Stomach (tissue), 9 donors: Measurements from ENCODE around the gene GJB4. TPM values are rescaled to one million over a fixed set of nuclear protein-coding genes. Genes with fewer than 3 reads are reported as not detected.

Experiments used
- DNase-seq, 2 donors: peaks; one replicate each; pipeline versions ENCODE4 v3.0.0 to v3.0.0-alpha.2; 2013 to 2019
- H3K27ac ChIP-seq, 5 donors: fragments of 200-600 bp in 4 of 5; sonication (generic) in 4 of 5; one replicate each; pipeline ENCODE4 v1.5.1; 2013 to 2019; ENCODE audit warnings: mild to moderate bottlenecking in 1 of 5, moderate library complexity in 1 of 5
- H3K27me3 ChIP-seq, 3 donors: fragments of 200-600 bp; sonication (generic); one replicate each; pipeline ENCODE4 v1.5.1; 2017 to 2019; ENCODE audit warnings: mixed run types in 1 of 3
- H3K36me3 ChIP-seq, 4 donors: fragments of 200-600 bp; sonication (generic); 1 replicate in 3 of 4; 2 replicates in 1 of 4; pipeline ENCODE4 v1.5.1; 2016 to 2019
- H3K4me1 ChIP-seq, 4 donors: fragments of 200-600 bp; sonication (generic); one replicate each; pipeline ENCODE4 v1.5.1; 2016 to 2019
- H3K4me3 ChIP-seq, 4 donors: fragments of 200-600 bp; sonication (generic) in 3 of 4; one replicate each; pipeline ENCODE4 v1.5.1; 2016 to 2019; ENCODE audit warnings: mild to moderate bottlenecking in 1 of 4
- H3K9me3 ChIP-seq, 4 donors: fragments of 200-600 bp; sonication (generic); one replicate each; pipeline ENCODE4 v1.5.1; 2016 to 2019
- EP300 ChIP-seq: sonication (generic); formaldehyde crosslinking; IDR thresholded peaks from one replicate; pipeline ENCODE4 v1.6.1; 2017; ENCODE audit warnings: antibody characterized with exemption
- POLR2A ChIP-seq, 4 donors: fragments of 450-650 bp; IDR thresholded peaks; one replicate each; pipeline ENCODE4 v1.6.1; 2016; ENCODE audit warnings: antibody characterized with exemption in 4 of 4, control low read depth in 2 of 4, mild to moderate bottlenecking in 1 of 4, moderate library complexity in 1 of 4
- POLR2AphosphoS5 ChIP-seq, 3 donors: sonication (generic); formaldehyde crosslinking; IDR thresholded peaks; one replicate each; pipeline ENCODE4 v1.6.1; 2016; ENCODE audit warnings: antibody characterized with exemption in 3 of 3
- WGBS, 5 donors: extraction: QIAGEN DNeasy Blood & Tissue Kit in 3 of 5; methylation state at CpG; one replicate each; pipeline versions ENCODE4 v1.1.5 to v1.1.7; 2013 to 2018; 5-methylcytosine and 5-hydroxymethylcytosine counted together
- intact Hi-C: fragments of 100-400 bp; cut with DNase I; formaldehyde crosslinking; loops from one replicate; pipeline ENCODE4 v1.15.1; 2023; ENCODE audit warnings: low total_unique reads
- polyA plus RNA-seq, 3 donors: library from polyadenylated mRNA; stranded (reverse); fragments of 200-250 nt; gene quantifications; one replicate each; pipeline ENCODE4 v1.2.3, GENCODE V29; 2013
- total RNA-seq, 5 donors: library from RNA; depleted of rRNA; stranded (reverse); fragments of >200 nt; gene quantifications; one replicate each; pipeline versions ENCODE4 v1.1.0 to v1.2.3, GENCODE V29; 2014 to 2016
- TF ChIP-seq, protein P1 (sequence below), 7 experiments: fragments of 450-650 bp in 4 of 7; fragments of 200-600 bp in 3 of 7; sonication (generic) in 3 of 7; IDR thresholded peaks; one replicate each; pipeline ENCODE4 v1.5.1; 2016 to 2019; ENCODE audit warnings: antibody characterized with exemption in 7 of 7, control low read depth in 2 of 7, mild to moderate bottlenecking in 1 of 7
- donor health status: healthy with polysubstance abuse.
- donor health status: Bipolar disorder and iron deficiency.
- donor health status: healthy.

The GJB4 gene
- total and polyA plus RNA-seq, 8 donors = 0.06 to 1.2 (median 0.18) TPM; not detected in 5

DNA sequence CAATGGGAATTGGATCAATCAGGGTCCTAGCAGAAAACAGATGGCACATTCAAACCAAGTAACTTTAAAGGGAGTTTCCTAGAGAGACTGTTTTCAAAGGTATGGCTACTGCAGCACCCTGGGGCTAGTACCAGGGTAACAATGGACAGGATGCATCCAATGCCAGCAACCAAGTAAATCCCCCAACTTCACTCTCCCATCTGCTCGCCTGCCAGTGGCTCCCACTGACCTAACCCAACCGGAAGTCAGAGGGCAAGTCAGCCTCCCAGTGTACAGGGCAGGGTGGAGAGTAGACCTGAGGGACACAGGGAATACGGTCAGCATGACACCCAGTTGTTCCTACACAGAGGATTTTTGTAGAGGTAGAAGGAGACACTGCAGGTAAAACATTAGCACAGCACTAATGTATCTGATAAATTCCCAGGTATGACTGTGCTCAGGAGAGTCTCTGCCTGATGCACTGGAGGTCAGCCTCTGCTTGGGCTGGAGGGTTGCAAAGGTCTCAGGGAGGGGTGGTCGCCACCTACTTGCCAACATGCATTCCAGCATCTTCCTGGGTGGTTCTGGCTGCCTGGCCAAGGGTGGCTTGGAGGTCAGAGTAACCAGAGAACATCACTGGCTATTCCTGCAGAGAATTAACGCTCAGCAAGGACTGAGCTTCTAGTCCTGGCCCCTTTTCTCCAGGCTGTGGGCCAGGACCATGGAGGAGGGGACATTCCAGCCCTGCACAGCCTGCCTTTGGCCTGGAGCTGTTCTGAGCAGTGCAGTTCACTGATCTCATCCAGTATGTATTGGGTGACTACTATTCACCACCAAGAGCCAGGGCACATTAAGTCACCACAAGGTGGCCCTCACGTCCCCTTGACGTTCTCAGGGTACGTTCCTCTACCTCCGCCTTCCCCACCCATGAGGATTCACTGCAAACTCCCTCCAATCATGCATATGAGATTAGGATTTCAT, 28.2 kb downstream of the GJB4 start:
- peaks cover 0 to 7% (median 0%) of the 10 kb centered on the region in 4 donors for H3K36me3 ChIP-seq
- H3K4me3 ChIP-seq = no peak overlapping the region
- H3K27me3 ChIP-seq = peaks cover 3 to 46% (median 5%) of the 10 kb centered on the region in 3 donors
- H3K9me3 ChIP-seq = no peaks in the 10 kb centered on the region
- H3K27ac ChIP-seq = no peak overlapping the region
- DNase-seq = peak in 1 of 2 donors; percentile 27
- H3K4me1 ChIP-seq = peaks cover 2 to 28% (median 15%) of the 10 kb centered on the region in 4 donors
- TF ChIP-seq EP300 = no peak
- no peak for TF ChIP-seq POLR2AphosphoS5 (IDR thresholded peaks at IDR 0.05)
- TF ChIP-seq, protein P1, sequence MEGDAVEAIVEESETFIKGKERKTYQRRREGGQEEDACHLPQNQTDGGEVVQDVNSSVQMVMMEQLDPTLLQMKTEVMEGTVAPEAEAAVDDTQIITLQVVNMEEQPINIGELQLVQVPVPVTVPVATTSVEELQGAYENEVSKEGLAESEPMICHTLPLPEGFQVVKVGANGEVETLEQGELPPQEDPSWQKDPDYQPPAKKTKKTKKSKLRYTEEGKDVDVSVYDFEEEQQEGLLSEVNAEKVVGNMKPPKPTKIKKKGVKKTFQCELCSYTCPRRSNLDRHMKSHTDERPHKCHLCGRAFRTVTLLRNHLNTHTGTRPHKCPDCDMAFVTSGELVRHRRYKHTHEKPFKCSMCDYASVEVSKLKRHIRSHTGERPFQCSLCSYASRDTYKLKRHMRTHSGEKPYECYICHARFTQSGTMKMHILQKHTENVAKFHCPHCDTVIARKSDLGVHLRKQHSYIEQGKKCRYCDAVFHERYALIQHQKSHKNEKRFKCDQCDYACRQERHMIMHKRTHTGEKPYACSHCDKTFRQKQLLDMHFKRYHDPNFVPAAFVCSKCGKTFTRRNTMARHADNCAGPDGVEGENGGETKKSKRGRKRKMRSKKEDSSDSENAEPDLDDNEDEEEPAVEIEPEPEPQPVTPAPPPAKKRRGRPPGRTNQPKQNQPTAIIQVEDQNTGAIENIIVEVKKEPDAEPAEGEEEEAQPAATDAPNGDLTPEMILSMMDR (IDR thresholded peaks at IDR 0.05) = no peak
- no peak for TF ChIP-seq POLR2A (IDR thresholded peaks at IDR 0.05)
- intact Hi-C loops = no loop called here
- 43 to 60% (median 52%) methylated on average over 8 to 9 of the region's 9 CpGs for WGBS, 5 donors

DNA sequence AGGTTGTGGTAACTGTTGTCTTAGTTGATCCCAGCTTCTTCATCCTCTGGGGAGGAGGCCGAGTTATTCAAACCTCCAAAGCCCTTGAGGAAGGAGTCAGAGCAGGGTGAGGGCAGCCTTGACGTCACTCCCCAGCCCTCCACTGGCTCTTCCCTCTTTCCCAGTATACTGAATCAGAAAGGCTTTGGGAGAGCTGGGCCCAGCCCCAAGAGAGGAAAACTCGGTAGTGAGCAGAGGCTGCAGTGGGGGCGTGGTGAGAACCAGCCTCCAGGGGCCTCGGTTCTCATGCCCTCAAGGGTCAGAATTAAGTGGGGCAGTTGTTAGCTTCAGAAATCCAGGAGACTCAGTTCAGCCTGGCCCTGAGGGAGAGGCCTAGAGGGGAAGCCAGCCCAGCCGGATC, 31.4 kb downstream of the GJB4 start:
- peaks cover 0 to 14% (median 5%) of the 10 kb centered on the region in 4 donors for H3K36me3 ChIP-seq
- no peak for DNase-seq
- 66 to 85% (median 79%) methylated on average over 4 to 6 of the region's 6 CpGs for WGBS, 5 donors
- intact Hi-C loops = loop anchor here (5.0 kb wide), 1 partner anchor 56 kb away; no protein-coding TSS in a partner anchor
- H3K9me3 ChIP-seq = no peaks in the 10 kb centered on the region
- H3K27ac ChIP-seq = peak overlapping the region in 1 of 5 donors; percentile 42
- H3K4me3 ChIP-seq = no peak overlapping the region
- TF ChIP-seq, protein P1 (IDR thresholded peaks at IDR 0.05) = no peak
- no peak for TF ChIP-seq POLR2AphosphoS5 (IDR thresholded peaks at IDR 0.05)
- no peak for TF ChIP-seq POLR2A (IDR thresholded peaks at IDR 0.05)
- no peak for TF ChIP-seq EP300
- peaks cover 9 to 35% (median 16%) of the 10 kb centered on the region in 4 donors for H3K4me1 ChIP-seq
- H3K27me3 ChIP-seq = peaks cover 6 to 55% (median 14%) of the 10 kb centered on the region in 3 donors

DNA sequence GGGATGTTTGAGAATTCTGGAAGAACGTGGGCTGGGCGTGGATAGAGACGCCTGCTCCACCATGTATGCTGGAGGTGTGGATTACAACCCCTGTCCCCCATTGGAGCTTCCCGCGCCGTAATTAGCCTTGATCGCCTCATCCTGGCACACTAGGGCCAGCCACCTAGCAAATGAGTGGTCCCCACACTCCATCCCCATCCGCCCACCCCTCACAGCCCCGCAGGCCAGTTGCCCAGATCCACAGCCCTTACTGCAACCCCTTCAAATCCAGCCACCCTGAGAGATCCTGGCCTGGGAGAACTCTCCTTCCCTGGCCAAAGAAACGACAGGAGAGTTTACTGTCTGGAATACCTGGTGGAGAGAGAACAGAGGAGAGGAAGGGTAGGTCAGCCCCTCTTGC, 32.9 kb downstream of the GJB4 start:
- TF ChIP-seq, protein P1 (IDR thresholded peaks at IDR 0.05) = no peak
- no peak for TF ChIP-seq POLR2AphosphoS5 (IDR thresholded peaks at IDR 0.05)
- TF ChIP-seq POLR2A (IDR thresholded peaks at IDR 0.05) = no peak
- no peak for TF ChIP-seq EP300
- no peaks in the 10 kb centered on the region for H3K9me3 ChIP-seq
- intact Hi-C loops = loop anchor here (5.0 kb wide), 1 partner anchor 55 kb away; no protein-coding TSS in a partner anchor
- peaks cover 6 to 47% (median 14%) of the 10 kb centered on the region in 3 donors for H3K27me3 ChIP-seq
- 50 to 64% (median 58%) methylated on average over 10 of the region's 10 CpGs for WGBS, 5 donors
- peak overlapping the region; percentile 14 to 48 (median 36) for H3K4me3 ChIP-seq
- no peak for DNase-seq
- peaks cover 0 to 23% (median 5%) of the 10 kb centered on the region in 4 donors for H3K36me3 ChIP-seq
- H3K4me1 ChIP-seq = peaks cover 9 to 26% (median 10%) of the 10 kb centered on the region in 4 donors
- peak overlapping the region in 4 of 5 donors; percentile 0 to 59 (median 55) for H3K27ac ChIP-seq
